RPMI7951 (cell line): Measurements from ENCODE around the gene ZSWIM3. TPM values are rescaled to one million over a fixed set of nuclear protein-coding genes. Genes with fewer than 3 reads are reported as not detected.
"Not testable (repeated sequence)": the region's sequence is repeated elsewhere in the genome, so short reads cannot be mapped to it uniquely, and the experiment has no call there.

Experiments
- DNase-seq: peaks from one replicate; pipeline ENCODE4 v3.0.0-alpha.2; 2012; ENCODE audit warnings: low read depth
- total RNA-seq: library from RNA; depleted of rRNA; stranded (reverse); fragments of >200 nt; shearing (Covaris generic); gene quantifications from 2 replicates; pipeline ENCODE4 v1.2.3, GENCODE V29; 2014

The ZSWIM3 gene
- total RNA-seq, 1 experiment from 2014 or later, result 9.3 TPM

DNA sequence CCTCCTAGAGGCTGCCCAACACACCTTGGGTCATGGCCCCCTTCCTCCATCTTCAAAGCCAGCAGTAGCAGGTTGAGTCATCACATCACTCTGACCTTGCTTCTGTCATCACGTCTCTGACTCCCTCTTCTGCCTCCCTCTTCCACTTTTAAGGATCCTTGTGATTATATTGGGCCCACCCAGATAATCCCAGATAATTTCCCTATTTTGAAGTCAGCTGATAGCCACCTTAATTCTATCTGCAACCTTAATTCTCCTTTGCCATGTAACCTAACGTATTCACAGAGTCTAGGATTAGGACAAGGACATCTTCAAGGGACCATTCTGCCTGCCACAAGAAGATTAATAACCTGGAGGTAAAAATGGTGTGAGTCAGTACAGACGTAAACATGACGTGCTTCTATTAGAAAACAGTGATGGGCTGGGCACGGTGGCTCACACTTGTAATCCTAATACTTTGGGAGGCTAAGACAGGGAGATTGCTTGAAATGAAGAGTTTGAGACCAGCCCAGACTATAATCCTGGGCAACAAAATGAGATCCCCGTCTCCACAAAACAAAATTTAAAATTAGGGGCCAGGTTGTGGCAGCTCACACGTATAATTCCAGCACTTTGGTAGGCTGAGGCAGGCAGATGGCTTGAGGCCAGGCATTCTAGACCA is 3.3 kb downstream of the ZSWIM3 start:
- no peak for DNase-seq

DNA sequence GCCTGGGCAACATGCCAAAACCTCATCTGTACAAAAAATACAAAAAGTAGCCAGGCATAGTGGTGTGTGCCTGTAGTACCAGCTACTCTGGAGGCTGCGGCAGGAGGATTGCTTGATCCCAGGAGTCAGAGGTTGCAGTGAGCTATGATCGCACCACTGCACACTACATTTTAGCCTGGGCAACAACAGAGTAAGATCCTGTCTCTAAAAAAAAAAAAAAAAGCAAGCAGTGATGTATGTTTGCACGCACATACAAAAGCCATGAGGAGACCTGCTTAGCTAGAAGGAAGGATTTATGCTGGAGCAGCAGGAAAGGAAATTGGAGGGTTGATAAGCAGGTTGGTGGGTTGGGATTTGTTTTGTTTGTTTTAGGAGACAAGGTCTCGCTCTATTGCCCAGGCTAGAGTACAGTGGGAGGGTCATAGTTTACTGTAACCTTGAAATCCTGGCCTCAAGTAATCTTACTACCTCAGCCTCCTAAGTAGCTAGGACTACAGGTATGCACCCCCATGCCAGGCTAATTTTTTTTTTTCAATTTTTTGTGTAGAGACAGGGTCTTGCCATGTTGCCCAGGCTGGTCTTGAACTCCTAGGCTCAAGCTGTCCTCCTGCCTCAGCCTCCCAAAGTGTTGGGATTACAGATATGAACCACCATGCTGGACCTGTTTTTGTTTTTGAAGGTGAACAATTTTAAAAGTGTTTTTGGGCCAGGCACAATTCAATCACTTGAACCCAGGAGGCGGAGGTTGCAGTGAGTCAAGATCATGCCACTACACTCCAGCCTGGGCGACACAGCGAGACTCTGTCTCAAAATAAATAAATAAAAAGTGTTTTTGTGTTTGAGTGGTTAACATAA is 4.0 kb downstream of the ZSWIM3 start:
- DNase-seq, result peak; percentile 19

DNA sequence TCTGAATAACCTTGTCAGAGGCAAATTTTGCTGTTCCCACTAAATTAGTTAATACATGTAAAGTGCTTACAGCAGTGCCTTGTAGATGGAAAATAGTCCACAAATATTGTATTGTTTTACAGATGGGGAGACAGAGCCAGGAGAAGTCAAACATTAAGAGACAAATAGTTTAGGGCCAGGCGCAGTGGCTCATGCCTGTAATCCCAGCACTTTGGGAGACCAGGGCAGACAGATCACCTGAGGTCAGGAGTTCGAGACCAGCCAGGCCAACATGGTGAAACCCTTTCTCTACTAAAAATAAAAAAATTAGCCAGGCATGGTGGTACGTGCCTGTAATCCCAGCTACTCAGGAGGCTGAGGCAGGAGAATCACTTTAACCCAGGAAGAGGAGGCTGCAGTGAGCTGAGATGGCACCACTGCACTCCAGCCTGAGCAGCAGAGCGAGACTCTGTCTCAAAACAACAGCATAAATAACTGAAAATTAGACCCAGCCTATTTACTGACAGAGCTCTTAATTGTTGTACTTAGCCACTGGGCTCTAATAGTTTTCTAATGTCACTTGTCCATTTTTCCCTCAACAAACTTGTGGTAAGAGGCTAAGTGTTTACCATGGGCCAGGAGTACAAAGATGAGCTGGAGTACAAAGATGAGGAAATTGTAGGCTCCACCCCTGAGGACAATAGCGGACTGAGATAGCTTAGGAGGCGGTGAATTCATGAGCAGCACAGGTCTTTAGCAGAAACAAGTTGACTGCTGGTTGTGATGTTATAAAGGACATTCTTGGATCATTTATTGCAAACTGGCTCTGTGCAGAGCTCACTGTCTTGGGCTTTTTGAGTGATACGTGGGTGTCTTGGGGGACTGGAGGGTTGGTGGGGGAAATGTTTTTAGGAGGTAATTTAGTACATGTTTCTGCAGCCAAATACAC is 6.4 kb downstream of the ZSWIM3 start:
- no peak for DNase-seq

DNA sequence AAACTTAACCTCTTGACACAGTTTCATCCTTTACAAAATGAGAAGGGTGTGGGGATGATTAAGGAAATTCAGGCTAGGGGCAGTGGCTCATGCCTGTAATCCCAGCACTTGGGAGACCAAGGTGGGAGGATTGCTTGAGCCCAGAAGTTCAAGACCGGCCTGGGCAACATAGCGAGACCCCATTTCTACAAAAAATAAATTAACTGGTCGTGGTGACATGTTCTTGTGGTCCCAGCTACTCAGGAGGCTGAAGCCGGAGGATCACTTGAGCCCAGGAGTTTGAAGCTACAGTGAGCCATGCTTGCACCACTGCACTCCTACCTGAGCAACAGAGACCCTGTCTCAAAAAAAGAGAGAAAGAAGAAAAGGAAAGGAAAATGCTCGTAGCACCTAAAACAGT is 9.0 kb downstream of the ZSWIM3 start:
- no peak for DNase-seq

DNA sequence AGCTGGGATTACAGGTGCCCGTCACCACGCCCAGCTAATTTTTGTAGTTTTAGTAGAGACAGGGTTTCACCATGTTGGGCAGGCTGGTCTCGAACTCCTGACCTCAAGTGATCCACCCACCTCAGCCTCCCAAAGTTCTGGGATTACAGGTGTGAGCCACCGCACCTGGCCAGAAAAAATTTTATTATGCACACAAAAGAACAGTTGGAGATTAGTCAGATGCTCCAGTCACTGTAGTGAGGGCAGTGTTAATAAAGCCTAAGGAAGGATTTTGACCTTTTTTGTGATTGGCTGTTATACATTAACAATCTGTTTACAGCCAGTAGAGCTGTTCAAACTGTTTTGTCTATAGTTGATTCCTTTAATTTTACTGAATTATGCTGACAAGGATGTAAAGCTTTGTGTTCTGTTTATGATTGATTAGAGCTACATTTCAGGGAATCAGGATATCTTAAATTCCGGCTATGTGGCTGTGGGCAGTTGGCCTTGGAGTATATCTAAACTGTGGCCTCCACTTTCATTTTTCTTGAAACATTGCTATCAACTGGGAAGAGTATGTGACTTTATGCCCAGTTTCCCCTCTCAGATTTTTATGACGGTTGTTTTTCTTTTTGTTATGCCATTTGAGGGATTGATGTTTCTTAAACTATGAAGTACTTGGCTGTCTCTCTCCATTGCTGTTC is 9.9 kb downstream of the ZSWIM3 start:
- no peak for DNase-seq

DNA sequence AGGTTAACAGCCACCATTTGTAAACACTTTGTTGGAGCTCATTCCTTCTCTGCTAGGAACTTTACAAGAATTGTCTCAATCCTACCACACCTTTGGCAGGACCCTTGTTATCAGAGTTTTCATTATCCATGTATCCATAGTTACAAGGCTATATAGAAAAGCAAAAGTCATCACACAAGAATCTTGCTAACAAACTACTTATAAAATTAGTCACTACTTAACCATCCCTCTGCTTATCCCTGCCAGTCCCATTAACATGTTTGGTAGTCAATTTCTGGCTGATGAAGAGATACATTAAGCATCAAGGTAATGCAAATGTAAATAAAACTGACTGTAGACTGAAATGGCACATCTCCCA is 10.4 kb downstream of the ZSWIM3 start:
- DNase-seq, result peak; percentile 41

DNA sequence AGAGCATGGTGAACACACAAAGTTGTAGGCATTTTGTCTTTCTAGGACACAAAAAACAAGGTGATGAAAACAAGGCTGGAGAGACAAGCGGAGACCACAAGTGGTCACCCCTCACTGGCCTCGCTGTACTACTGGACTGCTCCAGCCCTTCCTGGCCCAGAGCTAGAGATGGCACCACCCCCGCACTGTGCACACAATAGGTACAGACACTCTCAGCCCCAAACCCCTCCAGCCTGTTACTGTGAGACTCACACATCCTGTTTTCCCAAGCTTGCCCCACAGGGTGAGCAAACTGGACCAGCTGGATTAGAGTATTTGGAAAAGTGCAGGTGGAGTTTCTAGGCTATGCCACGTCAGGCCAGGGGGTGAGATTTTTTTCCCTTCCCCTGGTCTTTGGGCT is 15.2 kb downstream of the ZSWIM3 start:
- DNase-seq, result no peak

DNA sequence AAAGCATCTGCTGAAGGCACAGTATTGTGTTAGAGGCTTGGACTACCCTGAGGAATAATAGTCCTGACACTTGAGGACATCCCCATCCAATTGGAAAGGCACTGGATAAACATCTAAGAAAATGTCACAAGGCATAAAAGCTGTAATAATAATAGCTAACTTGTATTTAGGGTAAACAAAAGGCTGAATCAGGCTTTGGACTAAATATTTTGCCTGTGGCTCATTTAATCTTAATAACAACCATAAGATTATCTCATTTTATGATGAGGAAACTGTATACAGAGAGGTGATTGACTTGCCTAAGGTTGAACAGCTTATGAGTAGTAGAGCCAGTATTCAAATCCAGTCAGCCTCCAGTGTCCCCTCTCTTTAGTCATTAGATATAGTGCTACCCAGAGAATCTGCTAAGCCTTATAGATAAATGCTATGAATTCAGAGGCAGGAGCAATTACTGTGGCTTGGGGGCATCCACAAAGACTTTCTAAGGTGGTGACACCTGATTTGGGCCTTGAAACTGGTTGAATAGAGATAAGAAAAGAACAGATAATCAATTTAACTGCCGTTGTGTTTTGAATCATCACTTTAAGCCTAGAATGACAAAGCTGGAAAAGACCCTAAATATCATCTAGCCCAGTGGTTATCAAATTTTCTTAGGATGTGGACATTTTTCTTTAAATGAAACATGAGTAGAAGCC is 16.1 kb downstream of the ZSWIM3 start:
- DNase-seq, result no peak

DNA sequence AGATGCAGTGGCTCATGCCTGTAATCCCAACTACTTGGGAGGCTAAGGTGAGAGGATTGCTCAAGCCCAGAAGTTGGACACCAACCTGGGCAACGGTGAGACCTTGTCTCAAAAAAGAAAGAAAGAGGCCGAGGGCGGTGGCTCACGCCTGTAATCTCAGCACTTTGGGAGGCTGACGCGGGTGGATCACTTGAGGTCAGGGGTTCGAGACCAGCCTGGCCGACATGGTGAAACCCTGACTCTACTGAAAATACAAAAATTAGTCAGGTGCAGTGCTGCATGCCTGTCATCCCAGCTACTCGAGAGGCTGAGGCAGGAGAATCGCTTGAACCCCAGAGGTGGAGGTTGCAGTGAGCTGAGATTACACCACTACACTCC is 16.7 kb downstream of the ZSWIM3 start:
- DNase-seq, result not testable (repeated sequence)

DNA sequence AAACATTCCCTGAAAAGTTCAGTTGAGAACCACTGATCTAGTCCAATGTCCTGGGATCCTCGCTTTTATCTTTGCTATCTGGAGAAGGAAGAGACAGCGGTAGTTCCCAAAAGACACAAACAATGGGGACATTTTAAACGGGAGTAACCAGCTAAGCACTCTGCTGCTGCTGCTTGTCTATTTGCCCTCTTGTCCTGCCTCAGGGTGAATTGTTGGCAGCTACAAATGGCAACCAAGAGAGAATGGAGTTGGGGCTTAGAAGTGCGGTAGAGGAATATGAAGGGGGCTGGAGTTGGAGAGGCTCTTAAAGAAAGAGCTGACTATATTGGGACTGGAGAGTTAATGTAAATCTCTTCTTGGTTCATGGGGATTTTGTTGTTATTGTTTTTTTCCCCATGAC is 17.2 kb downstream of the ZSWIM3 start:
- no peak for DNase-seq

DNA sequence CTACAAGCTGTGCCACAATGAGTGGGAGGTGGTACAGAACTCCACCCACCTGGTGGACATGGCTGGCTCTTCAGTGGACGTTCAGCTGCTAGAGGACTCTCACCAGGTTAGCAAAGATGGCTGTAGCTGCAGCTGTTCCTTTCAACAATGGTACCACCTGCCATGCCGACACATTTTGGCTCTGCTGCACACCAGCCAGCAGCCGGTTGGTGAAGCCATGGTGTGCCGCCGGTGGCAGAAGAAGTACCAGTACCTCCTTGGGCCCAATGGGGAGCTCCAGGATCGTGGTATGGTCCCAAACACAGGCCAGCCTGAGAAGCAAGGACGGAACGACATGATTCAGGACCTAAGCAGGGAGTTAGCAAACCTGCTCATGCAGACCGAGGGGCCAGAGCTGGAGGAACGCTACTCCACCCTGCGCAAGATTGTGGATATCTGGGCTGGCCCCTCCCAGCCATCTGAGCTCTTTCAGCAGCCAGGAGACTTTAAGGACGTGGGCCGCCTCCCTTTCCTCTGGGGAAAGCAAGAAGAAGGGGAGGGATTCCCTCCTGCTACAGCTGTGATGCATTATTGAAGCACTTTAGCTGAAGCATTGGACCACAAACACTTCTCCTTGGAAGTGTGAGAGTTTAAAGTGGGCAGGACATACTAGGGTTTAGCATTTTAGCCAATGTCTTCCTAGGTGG is 20.8 kb downstream of the ZSWIM3 start:
- DNase-seq, result no peak

DNA sequence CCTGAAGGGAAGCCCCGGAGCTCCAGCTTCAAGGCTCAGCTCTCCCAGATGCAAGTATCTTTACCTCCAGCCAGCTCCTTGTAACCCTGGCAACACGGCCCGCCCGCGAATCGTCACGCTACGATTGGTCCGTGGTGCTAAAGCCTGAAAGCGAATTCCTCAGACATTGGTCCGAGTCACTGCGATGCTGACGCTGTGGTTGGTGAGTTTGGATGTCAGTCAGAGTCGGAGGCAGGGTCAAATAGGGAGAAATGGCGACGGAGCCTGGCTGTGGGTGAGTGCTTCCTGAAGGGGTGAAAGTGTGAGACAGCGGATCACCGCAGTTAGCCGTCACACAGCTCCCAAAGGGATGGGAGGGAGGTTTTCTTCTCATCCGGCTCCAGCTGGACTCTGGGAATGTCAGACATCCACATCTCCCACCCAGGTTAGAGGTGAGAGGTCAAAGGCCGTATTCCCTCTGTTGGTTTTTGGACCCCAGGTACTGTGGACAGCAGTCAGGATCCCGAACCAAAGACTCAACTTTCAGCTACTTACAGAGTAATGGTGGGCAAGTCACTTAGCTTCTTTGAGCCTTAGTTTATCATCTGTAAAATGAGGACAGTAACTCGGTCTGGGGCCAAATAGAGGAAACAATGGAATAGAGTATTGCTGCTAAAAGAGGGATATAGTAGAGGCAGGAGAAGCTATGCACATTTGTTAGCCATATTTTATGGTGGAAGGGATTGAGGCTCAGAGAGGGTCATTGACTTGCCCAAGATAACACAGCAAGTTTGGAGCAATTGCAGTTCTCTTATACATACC is 23.8 kb downstream of the ZSWIM3 start, which contains the start of gene ZSWIM1:
TSS of gene ZSWIM1 (plus strand) at position 240 of the 801 bp plus-strand sequence. CDS start 1,366 bp downstream, outside the sequence.
- peak; percentile 100 for DNase-seq

DNA sequence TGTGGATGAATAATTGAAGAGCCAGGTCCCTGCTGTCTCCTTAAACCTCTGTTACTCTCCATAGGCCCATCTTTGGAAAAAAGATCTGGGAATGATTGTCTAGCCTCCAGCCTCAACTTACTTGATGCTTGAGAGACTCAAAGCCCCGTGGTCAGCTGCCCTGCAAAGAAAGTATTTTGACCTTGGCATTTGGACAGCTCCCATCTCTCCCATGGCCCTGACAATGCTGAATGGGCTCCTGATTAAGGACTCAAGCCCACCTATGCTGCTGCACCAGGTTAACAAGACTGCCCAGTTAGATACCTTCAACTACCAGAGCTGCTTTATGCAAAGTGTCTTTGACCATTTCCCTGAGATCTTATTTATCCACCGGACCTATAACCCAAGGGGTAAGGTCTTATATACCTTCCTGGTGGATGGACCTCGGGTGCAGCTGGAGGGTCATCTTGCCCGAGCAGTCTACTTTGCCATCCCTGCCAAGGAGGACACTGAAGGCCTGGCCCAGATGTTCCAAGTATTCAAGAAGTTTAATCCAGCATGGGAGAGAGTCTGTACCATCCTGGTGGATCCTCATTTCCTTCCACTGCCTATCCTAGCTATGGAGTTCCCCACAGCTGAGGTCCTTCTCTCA is 25.2 kb downstream of the ZSWIM3 start:
- no peak for DNase-seq

DNA sequence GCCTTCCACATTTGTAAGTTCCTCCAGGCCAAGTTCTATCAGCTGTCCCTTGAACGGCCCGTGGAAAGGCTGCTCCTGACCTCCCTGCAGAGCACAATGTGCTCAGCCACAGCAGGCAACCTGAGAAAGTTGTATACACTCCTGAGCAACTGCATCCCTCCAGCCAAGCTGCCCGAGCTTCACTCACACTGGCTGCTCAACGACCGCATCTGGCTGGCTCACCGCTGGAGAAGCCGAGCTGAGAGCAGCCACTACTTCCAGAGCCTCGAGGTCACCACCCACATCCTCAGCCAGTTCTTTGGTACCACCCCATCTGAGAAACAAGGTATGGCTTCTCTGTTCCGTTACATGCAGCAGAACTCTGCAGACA is 25.7 kb downstream of the ZSWIM3 start:
- DNase-seq, result no peak

DNA sequence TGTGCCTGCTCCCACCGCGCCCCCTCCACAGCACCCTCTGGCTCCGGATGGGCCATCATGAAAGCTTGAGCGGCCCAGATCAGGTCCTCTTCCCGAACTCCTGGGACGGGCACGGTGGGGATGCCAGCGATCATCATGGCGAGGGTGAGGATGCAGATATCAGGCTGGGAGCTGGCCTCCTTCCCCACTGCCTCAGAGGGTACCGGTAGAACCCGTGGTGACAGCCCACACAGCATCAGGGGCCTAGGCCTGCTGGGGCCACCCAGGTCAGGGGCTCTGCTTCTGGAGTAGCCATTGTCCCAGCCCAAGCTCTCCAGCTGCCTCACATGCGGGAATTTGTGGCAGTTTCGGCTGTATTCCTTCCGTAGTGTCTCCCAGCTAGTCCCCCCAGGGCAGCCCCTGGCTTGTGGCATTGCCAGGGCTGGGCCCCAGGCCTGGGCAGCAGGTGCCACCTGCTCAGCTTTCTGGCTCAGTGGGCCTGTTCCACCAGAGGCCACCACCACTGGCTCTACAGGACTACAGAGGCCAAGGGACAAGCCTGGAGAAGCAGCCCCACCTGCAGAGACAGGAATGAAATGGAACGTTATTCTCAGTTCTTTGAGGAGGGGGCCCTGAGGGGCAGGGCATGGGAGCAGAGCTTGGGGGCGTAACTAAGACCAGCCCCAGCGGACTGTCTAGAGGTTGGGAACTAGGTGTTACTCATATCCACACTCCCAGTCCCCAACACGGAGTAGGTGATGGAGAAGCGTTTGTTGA is 29.4 kb downstream of the ZSWIM3 start:
- no peak for DNase-seq

DNA sequence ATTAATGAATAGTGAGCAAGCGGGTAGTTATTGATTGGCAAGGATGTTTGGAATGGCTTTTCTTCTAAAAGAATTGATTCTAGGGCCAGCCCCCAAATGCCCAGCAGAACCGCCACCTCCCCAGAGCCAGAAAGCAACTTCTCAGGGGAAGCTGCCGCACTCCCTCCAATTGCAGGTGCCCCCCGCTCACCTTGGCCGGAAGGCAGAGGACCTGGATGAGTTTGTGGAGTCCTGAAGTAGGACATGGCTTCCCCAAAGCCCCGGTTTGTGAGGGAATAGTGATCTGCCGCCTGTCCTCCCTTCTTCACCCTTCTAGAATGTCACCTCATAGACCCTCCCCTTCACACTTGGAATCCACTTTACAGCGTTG is 29.9 kb downstream of the ZSWIM3 start, which contains the start of gene SPATA25:
TSS of gene SPATA25 (minus strand) at position 277 of the 370 bp plus-strand sequence. CDS start at position 245, 32 bp downstream.
- no peak for DNase-seq

DNA sequence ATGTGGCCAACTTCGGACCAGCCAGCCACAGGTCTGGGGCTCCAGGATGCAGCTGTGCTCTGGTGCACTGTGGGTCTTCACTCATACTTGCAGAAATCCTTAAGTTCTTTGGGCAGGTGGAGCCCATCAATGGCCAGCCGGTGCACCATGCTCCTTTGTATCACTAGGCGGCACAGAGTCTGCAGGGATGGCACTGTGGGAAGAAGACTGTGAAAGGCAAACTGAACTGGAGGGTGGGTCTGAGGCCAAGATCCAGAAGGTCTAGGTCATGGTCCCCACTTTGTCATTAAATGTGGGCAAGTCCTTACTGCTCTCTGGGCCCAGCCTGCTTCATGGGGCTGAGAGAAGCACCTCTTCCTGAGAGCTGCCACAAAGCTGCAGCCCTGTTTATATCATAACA is 31.3 kb downstream of the ZSWIM3 start:
- DNase-seq, result no peak
